ENCODE results near the gene FBXW8.

- TF ChIP-seq POLR2AphosphoS5 (IDR thresholded peaks at IDR 0.05; ENCODE audit: borderline replicate concordance, low read depth, low read length) (no peak), EZH2 (IDR thresholded peaks at IDR 0.05) (no peak), FOXP2 (optimal IDR thresholded peaks at IDR 0.05; ENCODE audit: control extremely low read depth, extremely low read length, insufficient read depth) (no peak)
These were observed 116.1 kb downstream of the FBXW8 start for GRCh38 chr12:117026921-117027250.
